Measurements from ENCODE around the gene TNNI3K.

DNA sequence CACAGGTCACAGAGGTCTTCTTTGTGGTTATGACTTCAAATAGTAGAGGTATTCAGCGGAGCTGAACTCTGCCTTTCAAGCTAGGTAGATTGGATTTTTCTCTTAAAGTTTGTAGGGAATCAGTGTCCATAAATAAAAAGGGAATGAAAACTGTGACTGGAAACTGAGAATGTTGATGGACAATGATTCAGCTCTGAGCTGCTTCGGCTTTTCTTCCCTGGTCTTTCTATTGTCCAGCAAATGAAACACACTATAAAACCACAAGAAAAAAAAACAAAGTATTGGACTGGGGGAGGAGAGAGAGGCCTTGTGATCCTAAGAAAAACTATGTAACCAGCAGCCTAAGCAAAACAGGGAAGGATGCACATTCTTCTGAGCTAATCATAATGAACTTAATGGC lies 11.1 kb downstream of the TNNI3K start:
- TF ChIP-seq, protein P1, sequence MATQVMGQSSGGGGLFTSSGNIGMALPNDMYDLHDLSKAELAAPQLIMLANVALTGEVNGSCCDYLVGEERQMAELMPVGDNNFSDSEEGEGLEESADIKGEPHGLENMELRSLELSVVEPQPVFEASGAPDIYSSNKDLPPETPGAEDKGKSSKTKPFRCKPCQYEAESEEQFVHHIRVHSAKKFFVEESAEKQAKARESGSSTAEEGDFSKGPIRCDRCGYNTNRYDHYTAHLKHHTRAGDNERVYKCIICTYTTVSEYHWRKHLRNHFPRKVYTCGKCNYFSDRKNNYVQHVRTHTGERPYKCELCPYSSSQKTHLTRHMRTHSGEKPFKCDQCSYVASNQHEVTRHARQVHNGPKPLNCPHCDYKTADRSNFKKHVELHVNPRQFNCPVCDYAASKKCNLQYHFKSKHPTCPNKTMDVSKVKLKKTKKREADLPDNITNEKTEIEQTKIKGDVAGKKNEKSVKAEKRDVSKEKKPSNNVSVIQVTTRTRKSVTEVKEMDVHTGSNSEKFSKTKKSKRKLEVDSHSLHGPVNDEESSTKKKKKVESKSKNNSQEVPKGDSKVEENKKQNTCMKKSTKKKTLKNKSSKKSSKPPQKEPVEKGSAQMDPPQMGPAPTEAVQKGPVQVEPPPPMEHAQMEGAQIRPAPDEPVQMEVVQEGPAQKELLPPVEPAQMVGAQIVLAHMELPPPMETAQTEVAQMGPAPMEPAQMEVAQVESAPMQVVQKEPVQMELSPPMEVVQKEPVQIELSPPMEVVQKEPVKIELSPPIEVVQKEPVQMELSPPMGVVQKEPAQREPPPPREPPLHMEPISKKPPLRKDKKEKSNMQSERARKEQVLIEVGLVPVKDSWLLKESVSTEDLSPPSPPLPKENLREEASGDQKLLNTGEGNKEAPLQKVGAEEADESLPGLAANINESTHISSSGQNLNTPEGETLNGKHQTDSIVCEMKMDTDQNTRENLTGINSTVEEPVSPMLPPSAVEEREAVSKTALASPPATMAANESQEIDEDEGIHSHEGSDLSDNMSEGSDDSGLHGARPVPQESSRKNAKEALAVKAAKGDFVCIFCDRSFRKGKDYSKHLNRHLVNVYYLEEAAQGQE (IDR thresholded peaks at IDR 0.05; ENCODE audit: low read depth, low read length), result no peak
- no peak for TF ChIP-seq EZH2 (IDR thresholded peaks at IDR 0.05; ENCODE audit: borderline replicate concordance, control insufficient read depth, low read depth, low read length)
- TF ChIP-seq, protein P2, sequence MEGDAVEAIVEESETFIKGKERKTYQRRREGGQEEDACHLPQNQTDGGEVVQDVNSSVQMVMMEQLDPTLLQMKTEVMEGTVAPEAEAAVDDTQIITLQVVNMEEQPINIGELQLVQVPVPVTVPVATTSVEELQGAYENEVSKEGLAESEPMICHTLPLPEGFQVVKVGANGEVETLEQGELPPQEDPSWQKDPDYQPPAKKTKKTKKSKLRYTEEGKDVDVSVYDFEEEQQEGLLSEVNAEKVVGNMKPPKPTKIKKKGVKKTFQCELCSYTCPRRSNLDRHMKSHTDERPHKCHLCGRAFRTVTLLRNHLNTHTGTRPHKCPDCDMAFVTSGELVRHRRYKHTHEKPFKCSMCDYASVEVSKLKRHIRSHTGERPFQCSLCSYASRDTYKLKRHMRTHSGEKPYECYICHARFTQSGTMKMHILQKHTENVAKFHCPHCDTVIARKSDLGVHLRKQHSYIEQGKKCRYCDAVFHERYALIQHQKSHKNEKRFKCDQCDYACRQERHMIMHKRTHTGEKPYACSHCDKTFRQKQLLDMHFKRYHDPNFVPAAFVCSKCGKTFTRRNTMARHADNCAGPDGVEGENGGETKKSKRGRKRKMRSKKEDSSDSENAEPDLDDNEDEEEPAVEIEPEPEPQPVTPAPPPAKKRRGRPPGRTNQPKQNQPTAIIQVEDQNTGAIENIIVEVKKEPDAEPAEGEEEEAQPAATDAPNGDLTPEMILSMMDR (IDR thresholded peaks at IDR 0.05 in 2 of 3, conservative IDR thresholded peaks at IDR 0.05 in 1 of 3; ENCODE audit: control insufficient read depth in 2 of 3, extremely low read depth in 1 of 3, insufficient read depth in 1 of 3, low read depth in 3 of 3, low read length in 3 of 3), result no peak
- no peak for TF ChIP-seq HCFC1 (IDR thresholded peaks at IDR 0.05; ENCODE audit: low read length)
- TF ChIP-seq GABPA (IDR thresholded peaks at IDR 0.05; ENCODE audit: low read depth), result no peak

Measured in GM12878 (cell line).